ENCODE results near the gene MRPS30. TPM values are rescaled to one million over a fixed set of nuclear protein-coding genes. Genes with fewer than 3 reads are reported as not detected.

The MRPS30 gene
- total RNA-seq, 6 donors from 2014 or later, result 37.3 to 54.9 (median 43.4) TPM

- TF ChIP-seq CTCF (IDR thresholded peaks at IDR 0.05) (no peak), EP300 (IDR thresholded peaks at IDR 0.05) (no peak)
- DNase-seq (no peak), ATAC-seq (ENCODE audit: low FRiP score in 2 of 2) (no peak)
- Histone ChIP-seq H3K36me3 (no peaks in the 10 kb centered on the region), H3K4me3 (no peak overlapping the region), H3K9me3 (peaks cover 0 to 14% (median 11%) of the 10 kb centered on the region in 4 donors), H3K4me1 (no peaks in the 10 kb centered on the region), H3K27ac (no peak overlapping the region), H3K27me3 (no peaks in the 10 kb centered on the region)
- 95 to 100% methylated on average over 1 of the region's 1 CpG for WGBS, 2 donors
These were observed 14.4 kb upstream of the MRPS30 start for GRCh38 chr5:44794371-44794770.

GRCh38 chr5:44795496-44795895 lies 13.3 kb upstream of the MRPS30 start:
- no peak for TF ChIP-seq CTCF (IDR thresholded peaks at IDR 0.05)
- TF ChIP-seq POLR2A (IDR thresholded peaks at IDR 0.05), result no peak
- no peak for TF ChIP-seq POLR2AphosphoS5 (IDR thresholded peaks at IDR 0.05)
- TF ChIP-seq EP300 (IDR thresholded peaks at IDR 0.05), result no peak
- WGBS, 2 donors, result 84 to 98% methylated on average over 4 of the region's 4 CpGs
- no peak for ATAC-seq (ENCODE audit: low FRiP score in 2 of 2)

GRCh38 chr5:44797841-44798240 lies 10.9 kb upstream of the MRPS30 start:
- Histone ChIP-seq H3K36me3 (no peaks in the 10 kb centered on the region), H3K27me3 (no peaks in the 10 kb centered on the region), H3K9me3 (peaks cover 0 to 14% (median 7%) of the 10 kb centered on the region in 4 donors), H3K4me1 (no peaks in the 10 kb centered on the region), H3K4me3 (no peak overlapping the region), H3K27ac (no peak overlapping the region)
- no peak for ATAC-seq (ENCODE audit: low FRiP score in 2 of 2)
- TF ChIP-seq CTCF (IDR thresholded peaks at IDR 0.05) (no peak), POLR2AphosphoS5 (IDR thresholded peaks at IDR 0.05) (no peak), POLR2A (IDR thresholded peaks at IDR 0.05) (no peak), EP300 (IDR thresholded peaks at IDR 0.05) (no peak)
- no peak for DNase-seq
- 79 to 91% methylated on average over 3 of the region's 3 CpGs for WGBS, 2 donors

More at GRCh38 chr5:44795496-44795895, 13.3 kb upstream of the MRPS30 start:
- H3K36me3 ChIP-seq, result no peaks in the 10 kb centered on the region
- H3K9me3 ChIP-seq, result peaks cover 0 to 14% (median 11%) of the 10 kb centered on the region in 4 donors
- no peak for DNase-seq
- H3K27me3 ChIP-seq, result no peaks in the 10 kb centered on the region
- no peak overlapping the region for H3K27ac ChIP-seq
- H3K4me1 ChIP-seq, result no peaks in the 10 kb centered on the region
- no peak overlapping the region for H3K4me3 ChIP-seq

- no peak overlapping the region for H3K27ac ChIP-seq
- no peak overlapping the region for H3K4me3 ChIP-seq
- TF ChIP-seq CTCF (IDR thresholded peaks at IDR 0.05) (no peak), POLR2A (IDR thresholded peaks at IDR 0.05) (no peak), POLR2AphosphoS5 (IDR thresholded peaks at IDR 0.05) (no peak), EP300 (IDR thresholded peaks at IDR 0.05) (no peak)
These were observed 6.8 kb upstream of the MRPS30 start for GRCh38 chr5:44801992-44802391.

GRCh38 chr5:44806608-44807007 lies 2.1 kb upstream of the MRPS30 start:
- peaks cover 12 to 31% (median 18%) of the 10 kb centered on the region in 4 donors for H3K4me1 ChIP-seq
- no peaks in the 10 kb centered on the region for H3K27me3 ChIP-seq
- no peak overlapping the region for H3K27ac ChIP-seq
- 95 to 96% methylated on average over 2 of the region's 2 CpGs for WGBS, 2 donors
- no peaks in the 10 kb centered on the region for H3K9me3 ChIP-seq
- ATAC-seq (ENCODE audit: low FRiP score in 2 of 2) (no peak), DNase-seq (no peak)
- peaks cover 0 to 5% (median 0%) of the 10 kb centered on the region in 4 donors for H3K36me3 ChIP-seq
- H3K4me3 ChIP-seq, result no peak overlapping the region
- no peak for TF ChIP-seq POLR2AphosphoS5 (IDR thresholded peaks at IDR 0.05)
- TF ChIP-seq CTCF (IDR thresholded peaks at IDR 0.05), result no peak
- no peak for TF ChIP-seq POLR2A (IDR thresholded peaks at IDR 0.05)
- TF ChIP-seq EP300 (IDR thresholded peaks at IDR 0.05), result no peak

More at GRCh38 chr5:44801992-44802391, 6.8 kb upstream of the MRPS30 start:
- ATAC-seq (ENCODE audit: low FRiP score in 2 of 2) (no peak), DNase-seq (no peak)
- H3K9me3 ChIP-seq, result no peaks in the 10 kb centered on the region
- H3K27me3 ChIP-seq, result no peaks in the 10 kb centered on the region
- WGBS, 2 donors, result 75 to 82% methylated on average over 1 of the region's 1 CpG
- H3K4me1 ChIP-seq, result no peaks in the 10 kb centered on the region
- H3K36me3 ChIP-seq, result no peaks in the 10 kb centered on the region

Measured in upper lobe of left lung (tissue), 6 donors.